Fibroblast of mammary gland (primary cell): ENCODE measurements around the gene AP5Z1.

Source experiments
- DNase-seq: peaks from one replicate; pipeline ENCODE4 v3.0.0-alpha.2; 2010; ENCODE audit warnings: low read depth
- H3K4me3 ChIP-seq: 2 replicates; pipeline ENCODE4 v1.5.1; 2011; ENCODE audit warnings: low read depth, mild to moderate bottlenecking, low read length, moderate library complexity; ENCODE audit not compliant: control insufficient read depth
- CTCF ChIP-seq: conservative IDR thresholded peaks from 2 replicates; pipeline ENCODE4 v1.5.1; 2011; ENCODE audit warnings: low read depth, low read length, inconsistent platforms; ENCODE audit not compliant: control insufficient read depth, insufficient read depth

Gene AP5Z1

GRCh38 chr7:4803397-4804241 is 28.2 kb downstream of the AP5Z1 start:
- no peak for DNase-seq
- no peak for TF ChIP-seq CTCF
- H3K4me3 ChIP-seq, result no peak overlapping the region

GRCh38 chr7:4805110-4805983 is 29.9 kb downstream of the AP5Z1 start:
- no peak for DNase-seq
- H3K4me3 ChIP-seq, result no peak overlapping the region
- TF ChIP-seq CTCF, result no peak

DNA sequence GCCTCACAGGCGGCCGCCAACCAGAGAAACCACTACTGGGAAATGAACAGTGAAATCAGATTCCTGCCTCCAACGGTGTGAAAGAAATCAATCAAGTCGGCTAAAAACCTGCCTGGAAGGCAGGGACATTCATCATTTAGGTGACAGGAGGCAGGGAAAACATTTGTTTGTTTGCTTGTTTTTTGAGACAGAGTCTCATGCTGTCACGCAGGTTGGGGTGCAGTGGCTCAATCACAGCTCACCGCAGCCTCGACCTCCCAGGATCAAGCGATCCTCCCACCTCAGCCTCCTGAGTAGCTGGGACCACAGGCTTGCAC is 30.5 kb downstream of the AP5Z1 start:
- no peak overlapping the region for H3K4me3 ChIP-seq
- no peak for DNase-seq
- TF ChIP-seq CTCF, result no peak

DNA sequence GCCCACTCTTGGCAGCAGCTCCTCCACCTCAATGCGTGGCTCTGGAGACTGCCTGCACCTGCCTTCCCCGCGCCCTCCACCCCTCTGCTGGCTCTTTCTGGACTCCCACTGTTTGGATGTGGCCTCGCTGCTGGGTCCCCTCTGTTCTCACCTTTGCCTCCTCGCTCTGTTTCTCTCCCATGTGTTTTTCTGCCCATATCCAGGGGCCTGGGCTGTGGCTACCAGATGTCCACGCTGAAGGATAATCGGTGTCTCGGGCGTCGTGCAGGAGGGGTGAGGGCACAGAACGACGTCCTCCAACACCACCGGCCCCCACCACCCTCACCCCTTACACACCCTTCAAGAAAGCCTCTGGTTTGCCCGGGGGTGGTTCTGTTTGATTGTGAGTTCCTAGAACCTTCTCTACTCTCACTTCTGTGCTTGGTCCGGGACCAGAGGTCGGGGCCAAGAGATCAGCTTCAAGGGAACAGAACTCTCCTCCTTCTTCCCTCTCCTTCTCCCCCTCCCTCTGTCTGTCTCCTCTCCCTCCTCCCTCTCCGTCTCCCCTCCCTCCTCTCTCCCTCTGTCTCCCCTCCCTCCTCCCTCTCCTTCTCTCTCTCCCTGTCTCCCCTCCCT is 31.7 kb downstream of the AP5Z1 start:
- no peak for TF ChIP-seq CTCF
- DNase-seq, result no peak
- no peak overlapping the region for H3K4me3 ChIP-seq

- no peak for TF ChIP-seq CTCF
- H3K4me3 ChIP-seq, result no peak overlapping the region
- no peak for DNase-seq
Observed at GRCh38 chr7:4807598-4808016, 32.2 kb downstream of the AP5Z1 start.

DNA sequence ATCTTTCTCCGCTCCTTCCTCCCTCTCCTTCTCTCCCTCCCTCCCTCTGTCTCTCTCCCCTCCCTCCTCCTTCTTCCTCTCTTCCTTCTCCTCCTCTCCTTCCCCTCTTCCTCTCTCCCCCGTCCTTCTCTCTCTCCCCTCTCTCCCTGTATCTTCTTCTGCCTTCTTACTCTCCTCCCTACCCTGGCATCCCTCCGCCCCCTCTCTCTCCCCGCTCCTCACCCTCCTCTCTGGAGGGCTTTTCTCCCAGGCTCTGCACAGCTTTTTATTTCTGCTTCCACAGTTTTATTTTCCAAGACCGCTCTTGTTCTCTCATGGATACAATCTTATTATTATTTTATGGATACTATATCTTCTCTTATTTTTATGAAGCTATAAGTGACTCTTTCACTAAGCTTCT is 32.6 kb downstream of the AP5Z1 start:
- no peak for TF ChIP-seq CTCF
- DNase-seq, result no peak
- no peak overlapping the region for H3K4me3 ChIP-seq
